Smooth muscle cell (in vitro differentiated cells): ENCODE measurements around the gene DDX6. TPM values are rescaled to one million over a fixed set of nuclear protein-coding genes. Genes with fewer than 3 reads are reported as not detected.
"Not testable (repeated sequence)": the region's sequence is repeated elsewhere in the genome, so short reads cannot be mapped to it uniquely, and the experiment has no call there.

Experiments used
- DNase-seq: peaks from one replicate; lab custom pipeline; 2025; ENCODE audit not compliant: unreplicated experiment; lab: John Stamatoyannopoulos, UW
- H2AFZ ChIP-seq: fragments of 200-600 bp; sonication (generic); 2 replicates; pipeline ENCODE4 v1.6.0; 2016; ENCODE audit warnings: antibody characterized with exemption, low read depth, mild to moderate bottlenecking
- H3F3A ChIP-seq: fragments of 200-600 bp; sonication (generic); 2 replicates; pipeline ENCODE4 v1.6.0; 2017; ENCODE audit warnings: antibody characterized with exemption, low read depth
- H3K27ac ChIP-seq: fragments of 200-600 bp; sonication (generic); 2 replicates; pipeline ENCODE4 v1.5.1; 2016; ENCODE audit warnings: low read depth, mild to moderate bottlenecking
- H3K27me3 ChIP-seq: fragments of 200-600 bp; sonication (generic); 2 replicates; pipeline ENCODE4 v1.6.1; 2016; ENCODE audit warnings: low read depth, mild to moderate bottlenecking
- H3K36me3 ChIP-seq: fragments of 200-600 bp; sonication (generic); 2 replicates; pipeline ENCODE4 v1.5.1; 2016; ENCODE audit warnings: low read depth
- H3K4me1 ChIP-seq: fragments of 200-600 bp; sonication (generic); 2 replicates; pipeline ENCODE4 v1.5.1; 2016; ENCODE audit warnings: low read depth
- H3K4me2 ChIP-seq: fragments of 200-600 bp; sonication (generic); 2 replicates; pipeline ENCODE4 v1.6.0; 2016; ENCODE audit warnings: mild to moderate bottlenecking
- H3K4me3 ChIP-seq: fragments of 200-600 bp; sonication (generic); 2 replicates; pipeline ENCODE4 v1.5.1; 2016; ENCODE audit warnings: mild to moderate bottlenecking
- H3K79me2 ChIP-seq: fragments of 200-600 bp; sonication (generic); 2 replicates; pipeline ENCODE4 v1.6.0; 2016; ENCODE audit warnings: low read depth, mild to moderate bottlenecking
- H3K9ac ChIP-seq: fragments of 200-600 bp; sonication (generic); 2 replicates; pipeline ENCODE4 v1.6.0; 2016; ENCODE audit warnings: low read depth
- H3K9me3 ChIP-seq: fragments of 200-600 bp; sonication (generic); replicated peaks from 2 replicates; pipeline ENCODE4 v1.5.1; 2016; ENCODE audit warnings: low read depth
- H4K20me1 ChIP-seq: fragments of 200-600 bp; sonication (generic); 2 replicates; pipeline ENCODE4 v1.6.0; 2016; ENCODE audit warnings: low read depth
- CTCF ChIP-seq: fragments of 200-600 bp; sonication (generic); IDR thresholded peaks from 2 replicates; pipeline ENCODE4 v1.5.1; 2017; ENCODE audit warnings: borderline replicate concordance, mild to moderate bottlenecking, antibody characterized with exemption; ENCODE audit not compliant: insufficient read depth, poor library complexity, severe bottlenecking
- WGBS: methylation state at CpG from one replicate; pipeline ENCODE4 v1.1.7; 2016; ENCODE audit warnings: low lambda C conversion rate; 5-methylcytosine and 5-hydroxymethylcytosine counted together
- polyA plus RNA-seq: library from polyadenylated mRNA; unstranded; fragments of >200 nt; fragmentation: Nextera tagmentation; extraction: Ambion mirVana; gene quantifications from 2 replicates; pipeline ENCODE4 v1.2.1, GENCODE V29; 2016
- total RNA-seq: library from RNA; depleted of rRNA; stranded (reverse); fragments of >200 nt; gene quantifications from 2 replicates; pipeline ENCODE4 v1.2.3, GENCODE V29; 2014

Gene DDX6
- total and polyA plus RNA-seq, 2 experiments from 2014 or later = 17.9 to 187 TPM

DNA sequence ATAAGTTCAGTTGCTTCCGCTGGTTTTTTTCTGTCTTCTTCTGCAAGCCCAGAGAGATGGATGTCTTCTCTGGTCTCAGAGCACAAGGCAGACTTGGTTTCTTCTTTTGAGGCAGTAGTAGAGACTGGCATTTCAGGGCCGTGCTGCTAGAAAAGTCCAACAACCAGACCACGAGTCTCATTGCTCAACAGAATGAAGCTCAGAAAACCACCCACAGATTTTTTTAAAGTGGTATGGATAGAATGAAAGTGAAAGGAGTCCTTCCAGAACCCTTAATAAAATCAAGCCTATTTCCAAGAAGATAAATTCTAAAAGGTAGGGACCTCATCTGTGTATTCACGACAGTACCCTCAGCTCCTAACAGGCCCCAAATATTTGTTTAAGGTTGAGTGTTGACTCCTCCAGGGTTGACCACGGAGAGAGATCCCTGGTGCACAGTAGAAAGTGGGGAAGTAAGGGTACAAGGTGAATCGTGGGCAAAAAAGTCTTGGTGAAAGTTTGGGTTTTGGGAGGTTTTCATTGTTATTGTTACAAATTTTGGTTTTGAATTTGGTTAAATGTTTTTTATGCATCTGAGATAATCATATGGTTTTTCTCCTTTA is 43.6 kb upstream of the DDX6 start:
- TF ChIP-seq CTCF = no peak

GRCh38 chr11:118827118-118827517 is 36.2 kb upstream of the DDX6 start:
- H2AFZ ChIP-seq = no peak overlapping the region
- no peak for TF ChIP-seq CTCF
- no peak for DNase-seq
- 94% methylated on average over 7 of the region's 7 CpGs for WGBS
- H4K20me1 ChIP-seq = no peaks in the 10 kb centered on the region
- H3K27ac ChIP-seq = no peak overlapping the region
- no peak overlapping the region for H3K9ac ChIP-seq
- H3K4me2 ChIP-seq = no peak overlapping the region
- no peaks in the 10 kb centered on the region for H3K9me3 ChIP-seq
- H3F3A ChIP-seq = no peaks in the 10 kb centered on the region
- H3K27me3 ChIP-seq = no peaks in the 10 kb centered on the region
- no peaks in the 10 kb centered on the region for H3K36me3 ChIP-seq
- no peaks in the 10 kb centered on the region for H3K79me2 ChIP-seq
- no peak overlapping the region for H3K4me3 ChIP-seq
- H3K4me1 ChIP-seq = no peaks in the 10 kb centered on the region

More for the DNA sequence above, 43.6 kb upstream of the DDX6 start:
- H3K79me2 ChIP-seq = no peaks in the 10 kb centered on the region
- H3K36me3 ChIP-seq = no peaks in the 10 kb centered on the region
- H2AFZ ChIP-seq = peak overlapping the region; percentile 63
- no peaks in the 10 kb centered on the region for H4K20me1 ChIP-seq
- H3K9ac ChIP-seq = no peak overlapping the region
- H3K27me3 ChIP-seq = no peaks in the 10 kb centered on the region
- 71% methylated on average over 6 of the region's 6 CpGs for WGBS
- no peak for DNase-seq
- no peak overlapping the region for H3K4me2 ChIP-seq
- no peak overlapping the region for H3K27ac ChIP-seq
- no peak overlapping the region for H3K4me3 ChIP-seq
- no peaks in the 10 kb centered on the region for H3K4me1 ChIP-seq
- H3K9me3 ChIP-seq = no peaks in the 10 kb centered on the region
- H3F3A ChIP-seq = no peaks in the 10 kb centered on the region

DNA sequence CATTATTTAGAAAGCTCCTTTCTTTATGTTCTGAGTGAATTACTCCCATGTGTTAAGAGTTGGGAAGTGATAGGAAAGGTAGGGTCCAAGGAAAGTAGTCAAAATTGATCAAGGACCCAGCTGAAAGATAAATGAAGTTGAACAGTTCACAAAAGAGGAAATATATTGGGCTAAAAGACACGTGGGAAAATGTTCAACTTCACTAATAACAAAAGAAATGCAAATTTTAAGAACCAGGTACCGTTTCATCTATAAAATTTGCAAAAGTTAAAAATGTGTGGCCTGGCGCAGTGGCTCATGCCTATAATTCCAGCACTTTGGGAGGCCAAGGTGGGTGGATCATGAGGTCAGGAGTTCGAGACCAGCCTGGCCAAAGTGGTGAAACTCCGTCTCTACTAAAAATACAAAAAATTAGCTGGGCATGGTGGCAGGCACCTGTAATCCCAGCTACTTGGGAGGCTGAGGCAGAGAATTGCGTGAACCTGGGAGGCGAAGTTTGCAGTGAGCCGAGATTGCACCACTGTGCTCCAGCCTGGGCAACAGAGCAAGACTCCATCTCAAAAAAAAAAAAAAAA is 32.1 kb upstream of the DDX6 start:
- not testable (repeated sequence) for H3K36me3 ChIP-seq, H4K20me1 ChIP-seq, H3K9me3 ChIP-seq, H3F3A ChIP-seq, H3K27me3 ChIP-seq, H2AFZ ChIP-seq, H3K9ac ChIP-seq, H3K4me1 ChIP-seq, H3K4me2 ChIP-seq, H3K27ac ChIP-seq, H3K4me3 ChIP-seq, DNase-seq, H3K79me2 ChIP-seq
- 90% methylated on average over 8 of the region's 8 CpGs for WGBS

DNA sequence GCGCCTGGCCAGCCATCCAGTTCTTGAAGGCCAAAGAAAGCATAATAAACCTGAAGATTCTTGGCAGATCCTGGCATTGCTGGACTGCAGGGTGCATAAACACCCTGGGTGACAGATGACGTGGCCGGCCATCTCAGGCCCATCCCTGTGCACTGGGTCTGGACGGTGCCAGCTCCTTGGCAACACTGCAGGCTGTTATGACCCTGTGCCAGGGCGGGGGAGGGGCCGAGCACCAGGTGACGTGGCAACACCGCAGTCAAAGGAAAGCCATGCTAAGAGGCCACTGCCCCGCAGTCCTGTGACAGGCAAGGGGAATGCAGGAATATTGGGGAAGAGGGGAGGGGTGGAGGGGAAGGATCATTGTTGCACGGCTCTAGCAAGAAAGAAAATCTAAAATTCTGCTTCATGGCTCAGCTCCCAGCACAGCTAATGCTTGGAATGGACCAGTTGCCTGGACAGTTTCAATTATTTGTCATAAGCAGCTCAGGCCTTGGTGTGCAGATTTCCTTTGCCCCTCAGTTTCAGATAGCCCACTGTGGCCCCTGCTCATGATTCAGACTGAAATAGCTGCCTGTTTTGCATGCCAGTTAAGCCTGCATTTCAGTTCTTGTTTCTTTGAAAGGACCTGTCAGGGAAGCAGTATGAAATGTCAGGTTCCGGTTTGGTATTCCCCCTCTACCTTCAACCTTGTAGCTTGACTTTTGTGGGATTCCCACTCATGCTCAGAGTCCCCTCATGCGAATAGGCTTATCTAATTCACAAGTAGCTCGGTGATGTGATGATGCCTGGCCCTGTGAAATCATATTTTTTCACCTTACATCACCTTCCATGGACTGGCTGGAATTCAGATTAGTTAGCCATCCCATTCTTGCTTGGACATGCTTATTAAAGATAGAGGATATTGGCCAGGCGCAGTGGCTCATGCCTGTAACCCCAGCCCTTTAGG is 29.7 kb upstream of the DDX6 start:
- Histone ChIP-seq H3K4me2 (no peak overlapping the region), H3K36me3 (no peaks in the 10 kb centered on the region), H3K4me1 (no peaks in the 10 kb centered on the region), H3K9ac (no peak overlapping the region), H3K4me3 (no peak overlapping the region), H3K27ac (no peak overlapping the region), H3F3A (no peaks in the 10 kb centered on the region), H3K9me3 (no peaks in the 10 kb centered on the region), H3K27me3 (no peaks in the 10 kb centered on the region), H4K20me1 (no peaks in the 10 kb centered on the region), H2AFZ (no peak overlapping the region), H3K79me2 (no peaks in the 10 kb centered on the region)
- no peak for DNase-seq
- WGBS = 85% methylated on average over 14 of the region's 14 CpGs
- TF ChIP-seq CTCF = no peak

DNA sequence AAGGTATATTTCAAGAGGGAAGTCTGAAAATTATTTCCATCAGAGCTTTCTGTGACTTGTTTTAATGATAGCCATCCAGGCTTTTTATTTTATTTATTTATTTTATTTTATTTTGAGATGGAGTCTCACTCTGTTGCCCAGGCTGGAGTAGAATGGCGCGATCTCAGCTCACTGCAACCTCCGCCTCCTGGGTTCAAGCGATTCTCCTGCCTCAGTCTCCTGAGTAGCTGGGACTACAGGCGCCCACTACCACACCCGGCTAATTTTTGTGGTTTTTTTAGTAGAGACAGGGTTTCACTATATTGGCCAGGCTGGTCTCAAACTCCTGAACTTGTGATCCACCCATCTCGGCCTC is 29.0 kb upstream of the DDX6 start:
- H3K27ac ChIP-seq, H3K9me3 ChIP-seq, H3F3A ChIP-seq, H3K4me2 ChIP-seq, H2AFZ ChIP-seq, H3K79me2 ChIP-seq, H3K36me3 ChIP-seq, DNase-seq, H3K4me3 ChIP-seq, H3K4me1 ChIP-seq, H3K9ac ChIP-seq, H3K27me3 ChIP-seq, H4K20me1 ChIP-seq: not testable (repeated sequence)
- WGBS = 96% methylated on average over 7 of the region's 7 CpGs
